Measurements from ENCODE around the gene WIPF1.

The WIPF1 gene

GRCh38 chr2:174597345-174598047, at the start of gene WIPF1:
TSS of gene WIPF1 (minus strand) at chr2:174597804. CDS start at chr2:174585573, 12,231 bp downstream.
- Histone ChIP-seq H3K36me3 (ENCODE audit: low read depth) (peaks cover 3% of the 10 kb centered on the region; the same call in 1 of the 2 replicates), H3K4me3 (ENCODE audit: severe bottlenecking) (no peak within 1 kb of the TSS), H3K27me3 (ENCODE audit: insufficient read depth, poor library complexity, severe bottlenecking) (no peaks in the 10 kb centered on the region), H3K9me3 (ENCODE audit: severe bottlenecking) (no peaks in the 10 kb centered on the region), H3K4me1 (ENCODE audit: insufficient read depth, poor library complexity, severe bottlenecking) (peaks cover 19% of the 10 kb centered on the region), H3K27ac (ENCODE audit: poor library complexity, severe bottlenecking) (peak within 1 kb of the TSS; percentile 20)
- DNase-seq (ENCODE audit: low spot score) (no peak), ATAC-seq (ENCODE audit: low read depth) (peak; percentile 53)
- TF ChIP-seq CTCF (IDR thresholded peaks at IDR 0.05; ENCODE audit: poor library complexity, severe bottlenecking), result no peak

- DNase-seq (ENCODE audit: low spot score) (no peak), ATAC-seq (ENCODE audit: low read depth) (no peak)
- no peak overlapping the region for H3K27ac ChIP-seq (ENCODE audit: poor library complexity, severe bottlenecking)
- TF ChIP-seq CTCF (IDR thresholded peaks at IDR 0.05; ENCODE audit: poor library complexity, severe bottlenecking), result no peak
- H3K4me1 ChIP-seq (ENCODE audit: insufficient read depth, poor library complexity, severe bottlenecking), result no peaks in the 10 kb centered on the region
- no peak overlapping the region for H3K4me3 ChIP-seq (ENCODE audit: severe bottlenecking)
- H3K36me3 ChIP-seq (ENCODE audit: low read depth), result no peaks in the 10 kb centered on the region
- no peaks in the 10 kb centered on the region for H3K9me3 ChIP-seq (ENCODE audit: severe bottlenecking)
- H3K27me3 ChIP-seq (ENCODE audit: insufficient read depth, poor library complexity, severe bottlenecking), result no peaks in the 10 kb centered on the region
Measured at GRCh38 chr2:174645296-174645695, 47.7 kb upstream of the WIPF1 start.

GRCh38 chr2:174644406-174644805, 46.8 kb upstream of the WIPF1 start:
- no peaks in the 10 kb centered on the region for H3K27me3 ChIP-seq (ENCODE audit: insufficient read depth, poor library complexity, severe bottlenecking)
- no peak overlapping the region for H3K27ac ChIP-seq (ENCODE audit: poor library complexity, severe bottlenecking)
- no peaks in the 10 kb centered on the region for H3K9me3 ChIP-seq (ENCODE audit: severe bottlenecking)
- no peak overlapping the region for H3K4me3 ChIP-seq (ENCODE audit: severe bottlenecking)
- DNase-seq (ENCODE audit: low spot score) (no peak), ATAC-seq (ENCODE audit: low read depth) (no peak)
- no peaks in the 10 kb centered on the region for H3K4me1 ChIP-seq (ENCODE audit: insufficient read depth, poor library complexity, severe bottlenecking)
- H3K36me3 ChIP-seq (ENCODE audit: low read depth), result no peaks in the 10 kb centered on the region
- no peak for TF ChIP-seq CTCF (IDR thresholded peaks at IDR 0.05; ENCODE audit: poor library complexity, severe bottlenecking)

GRCh38 chr2:174643356-174643755, 45.8 kb upstream of the WIPF1 start:
- no peak for DNase-seq (ENCODE audit: low spot score)

More at GRCh38 chr2:174643356-174643755, 45.8 kb upstream of the WIPF1 start:
- no peaks in the 10 kb centered on the region for H3K4me1 ChIP-seq (ENCODE audit: insufficient read depth, poor library complexity, severe bottlenecking)
- no peaks in the 10 kb centered on the region for H3K36me3 ChIP-seq (ENCODE audit: low read depth)
- TF ChIP-seq CTCF (IDR thresholded peaks at IDR 0.05; ENCODE audit: poor library complexity, severe bottlenecking), result no peak
- no peaks in the 10 kb centered on the region for H3K9me3 ChIP-seq (ENCODE audit: severe bottlenecking)
- no peak overlapping the region for H3K4me3 ChIP-seq (ENCODE audit: severe bottlenecking)
- no peak for ATAC-seq (ENCODE audit: low read depth)
- H3K27ac ChIP-seq (ENCODE audit: poor library complexity, severe bottlenecking), result no peak overlapping the region
- no peaks in the 10 kb centered on the region for H3K27me3 ChIP-seq (ENCODE audit: insufficient read depth, poor library complexity, severe bottlenecking)
